Right lobe of liver (tissue), 6 donors: ENCODE results near the gene ARHGAP15. TPM values are rescaled to one million over a fixed set of nuclear protein-coding genes. Genes with fewer than 3 reads are reported as not detected.

ENCODE experiments used
- ATAC-seq, 4 donors: fragments of 200-7000 bp; cut with Tn5 transposase; one replicate each; pipeline ENCODE4 v1.9.1; 2020; ENCODE audit warnings: mild to moderate bottlenecking in 4 of 4, moderate library complexity in 4 of 4
- DNase-seq, 3 donors: peaks; one replicate each; pipeline ENCODE4 v3.0.0-alpha.2; 2020
- H3K27ac ChIP-seq, 3 donors: fragments of 200-600 bp; one replicate each; pipeline ENCODE4 v1.8.0; 2022
- H3K27me3 ChIP-seq, 2 donors: fragments of 200-600 bp; one replicate each; pipeline ENCODE4 v1.8.0; 2022
- H3K36me3 ChIP-seq, 4 donors: fragments of 200-600 bp; sonication (generic) in 1 of 4; one replicate each; pipeline versions ENCODE4 v1.5.1 to v1.8.0; 2017 to 2022; ENCODE audit warnings: control low read depth in 1 of 4
- H3K4me1 ChIP-seq, 4 donors: fragments of 200-600 bp; sonication (generic) in 1 of 4; one replicate each; pipeline versions ENCODE4 v1.5.1 to v1.8.0; 2017 to 2022; ENCODE audit warnings: control low read depth in 1 of 4
- H3K4me3 ChIP-seq, 3 donors: fragments of 200-600 bp; one replicate each; pipeline ENCODE4 v1.8.0; 2022
- H3K9me3 ChIP-seq, 4 donors: fragments of 200-600 bp; sonication (generic) in 1 of 4; one replicate each; pipeline versions ENCODE4 v1.5.1 to v1.8.0; 2017 to 2022; ENCODE audit warnings: control low read depth in 1 of 4
- CTCF ChIP-seq, 4 donors: fragments of 200-600 bp in 3 of 4; fragments of 450-650 bp in 1 of 4; IDR thresholded peaks; one replicate each; pipeline versions ENCODE4 v1.5.1 to v1.8.0; 2016 to 2022; ENCODE audit warnings: antibody characterized with exemption in 4 of 4, mild to moderate bottlenecking in 2 of 4
- POLR2A ChIP-seq: fragments of 450-650 bp; IDR thresholded peaks from one replicate; pipeline ENCODE4 v1.6.1; 2017; ENCODE audit warnings: antibody characterized with exemption, mild to moderate bottlenecking
- WGBS: methylation state at CpG from one replicate; pipeline ENCODE4 v1.1.6; 2018; ENCODE audit warnings: low coverage, low lambda C conversion rate; ENCODE audit not compliant: insufficient coverage; ENCODE audit errors: missing lambda C conversion rate; 5-methylcytosine and 5-hydroxymethylcytosine counted together
- intact Hi-C, 2 donors: fragments of 100-400 bp; cut with DNase I; formaldehyde crosslinking; loops; one replicate each; pipeline versions ENCODE4 v1.11.2 to v1.14.1; 2022
- total RNA-seq, 6 experiments: library from RNA; depleted of rRNA in 2 of 6; stranded (reverse); fragments of >200 nt in 2 of 6; fragmentation: NEBNext Ultra II Directional in 3 of 6; extraction: Animal tissue kit (Norgen Biotek cat#: 25700) in 3 of 6; gene quantifications; one replicate each; pipeline versions ENCODE4 v1.1.0 to v1.2.4, GENCODE V29; 2016 to 2023
- donor health status: DM: no; HTN: yes; CAD: no.
- donor health status: DM: no; HTN: no; CAD: no.
- donor health status: DM: no; HTN: no; CAD: no.
- donor health status: DM: no; HTN: yes; CAD: no.
- donor health status: DM: no; HTN: yes; CAD: no.

ARHGAP15 gene
- total RNA-seq, 6 experiments from 2014 or later: 3.3 to 8.2 (median 6.6) TPM

- no peaks in the 10 kb centered on the region for H3K36me3 ChIP-seq
- TF ChIP-seq POLR2A (no peak), CTCF (IDR thresholded peaks at IDR 0.05) (no peak)
- H3K27ac ChIP-seq: no peak overlapping the region
- ATAC-seq: peak; percentile 69 to 85 (median 76)
- intact Hi-C loops: no loop called here
- no peak overlapping the region for H3K4me3 ChIP-seq
- WGBS: 64% methylated on average over 1 of the region's 1 CpG
- DNase-seq: no peak
- H3K4me1 ChIP-seq: peaks cover 0 to 31% (median 9%) of the 10 kb centered on the region in 4 donors
- H3K9me3 ChIP-seq: no peaks in the 10 kb centered on the region
- H3K27me3 ChIP-seq: no peaks in the 10 kb centered on the region
Observed at GRCh38 chr2:143429932-143430679, 300.9 kb downstream of the ARHGAP15 start.

- Histone ChIP-seq H3K27me3 (no peaks in the 10 kb centered on the region), H3K4me3 (no peak overlapping the region), H3K36me3 (no peaks in the 10 kb centered on the region), H3K9me3 (no peaks in the 10 kb centered on the region), H3K4me1 (peaks cover 0 to 36% (median 9%) of the 10 kb centered on the region in 4 donors), H3K27ac (no peak overlapping the region)
- 75% methylated on average over 2 of the region's 2 CpGs for WGBS
- DNase-seq (no peak), ATAC-seq (no peak)
- intact Hi-C loops: no loop called here
- no peak for TF ChIP-seq CTCF (IDR thresholded peaks at IDR 0.05)
- no peak for TF ChIP-seq POLR2A
Observed at GRCh38 chr2:143431316-143431715, 302.1 kb downstream of the ARHGAP15 start.

GRCh38 chr2:143433251-143433650, 304.0 kb downstream of the ARHGAP15 start:
- 71% methylated on average over 3 of the region's 3 CpGs for whole genome bisulfite sequencing
- H3K27ac ChIP-seq: peak overlapping the region in 1 of 3 donors; percentile 59
- peaks cover 0 to 36% (median 9%) of the 10 kb centered on the region in 4 donors for H3K4me1 ChIP-seq
- no peak overlapping the region for H3K4me3 ChIP-seq
- DNase-seq (no peak), ATAC-seq (no peak)
- no peaks in the 10 kb centered on the region for H3K36me3 ChIP-seq
- intact Hi-C loops: no loop called here
- no peaks in the 10 kb centered on the region for H3K9me3 ChIP-seq
- no peak for TF ChIP-seq POLR2A
- TF ChIP-seq CTCF (IDR thresholded peaks at IDR 0.05): peak in 2 of 4 donors; percentile 12 to 29
- H3K27me3 ChIP-seq: no peaks in the 10 kb centered on the region

GRCh38 chr2:143433840-143434239, 304.6 kb downstream of the ARHGAP15 start:
- DNase-seq: no peak
- Histone ChIP-seq H3K27me3 (no peaks in the 10 kb centered on the region), H3K4me3 (peak overlapping the region in 1 of 3 donors; percentile 3), H3K4me1 (peaks cover 0 to 36% (median 9%) of the 10 kb centered on the region in 4 donors), H3K36me3 (no peaks in the 10 kb centered on the region), H3K27ac (peak overlapping the region in 1 of 3 donors; percentile 59), H3K9me3 (no peaks in the 10 kb centered on the region)
- ATAC-seq: peak; percentile 64 to 74 (median 69)
- TF ChIP-seq CTCF (IDR thresholded peaks at IDR 0.05) (no peak), POLR2A (no peak)
- intact Hi-C loops: no loop called here
